GM20000 (cell line): ENCODE measurements around the gene TWIST2.

Experiments used
- DNase-seq: peaks from one replicate; pipeline ENCODE4 v3.0.0; 2012; ENCODE audit warnings: low spot score
- TF ChIP-seq, protein P1 (sequence below): IDR thresholded peaks from 2 replicates; pipeline ENCODE4 v1.5.1; 2012; ENCODE audit warnings: mild to moderate bottlenecking, control low read depth; ENCODE audit errors: extremely low read depth, missing control alignments

The TWIST2 gene

DNA sequence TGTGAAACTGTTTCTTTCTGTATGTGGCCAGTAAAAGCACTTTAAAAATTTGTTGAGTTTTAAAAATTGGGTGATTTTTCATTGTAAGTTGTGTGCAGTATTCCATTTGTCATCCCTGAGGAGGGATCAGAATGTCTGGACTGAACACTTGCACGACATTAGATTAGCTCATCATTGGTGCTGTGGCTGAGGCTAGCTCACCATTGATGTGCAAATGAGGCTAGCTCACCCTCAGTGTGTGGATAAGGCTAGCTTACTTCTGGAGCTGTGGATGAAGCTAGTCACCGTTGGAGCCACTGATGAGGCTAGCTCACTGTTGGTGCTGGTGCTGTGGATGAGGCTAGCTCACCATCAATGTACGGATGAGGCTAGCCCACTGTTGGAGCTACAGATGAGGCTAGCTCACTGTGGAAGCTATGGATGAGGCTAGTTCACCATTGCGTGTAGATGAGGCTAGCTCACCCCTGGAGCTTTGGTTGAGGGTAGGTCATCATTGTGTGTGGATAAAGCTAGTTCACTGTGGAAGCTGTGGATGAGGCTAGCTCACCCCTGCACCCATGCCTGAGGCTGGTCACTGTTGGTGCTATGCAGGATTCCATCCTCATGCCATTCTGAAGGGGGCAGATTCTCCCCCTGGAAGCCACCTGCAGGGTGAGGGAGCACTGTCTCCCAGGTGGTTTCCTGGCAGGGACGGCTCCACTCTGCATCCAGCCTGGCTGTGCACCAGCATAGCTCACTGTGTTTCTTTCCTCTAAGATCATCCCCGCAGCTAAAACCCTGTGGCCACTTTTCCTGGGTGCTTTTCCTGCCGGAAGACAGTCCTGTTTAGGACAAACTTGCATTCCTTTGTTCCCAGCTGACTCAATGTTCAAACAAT, 101.1 kb downstream of the TWIST2 start:
- TF ChIP-seq, protein P1, sequence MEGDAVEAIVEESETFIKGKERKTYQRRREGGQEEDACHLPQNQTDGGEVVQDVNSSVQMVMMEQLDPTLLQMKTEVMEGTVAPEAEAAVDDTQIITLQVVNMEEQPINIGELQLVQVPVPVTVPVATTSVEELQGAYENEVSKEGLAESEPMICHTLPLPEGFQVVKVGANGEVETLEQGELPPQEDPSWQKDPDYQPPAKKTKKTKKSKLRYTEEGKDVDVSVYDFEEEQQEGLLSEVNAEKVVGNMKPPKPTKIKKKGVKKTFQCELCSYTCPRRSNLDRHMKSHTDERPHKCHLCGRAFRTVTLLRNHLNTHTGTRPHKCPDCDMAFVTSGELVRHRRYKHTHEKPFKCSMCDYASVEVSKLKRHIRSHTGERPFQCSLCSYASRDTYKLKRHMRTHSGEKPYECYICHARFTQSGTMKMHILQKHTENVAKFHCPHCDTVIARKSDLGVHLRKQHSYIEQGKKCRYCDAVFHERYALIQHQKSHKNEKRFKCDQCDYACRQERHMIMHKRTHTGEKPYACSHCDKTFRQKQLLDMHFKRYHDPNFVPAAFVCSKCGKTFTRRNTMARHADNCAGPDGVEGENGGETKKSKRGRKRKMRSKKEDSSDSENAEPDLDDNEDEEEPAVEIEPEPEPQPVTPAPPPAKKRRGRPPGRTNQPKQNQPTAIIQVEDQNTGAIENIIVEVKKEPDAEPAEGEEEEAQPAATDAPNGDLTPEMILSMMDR: no peak
- no peak for DNase-seq

DNA sequence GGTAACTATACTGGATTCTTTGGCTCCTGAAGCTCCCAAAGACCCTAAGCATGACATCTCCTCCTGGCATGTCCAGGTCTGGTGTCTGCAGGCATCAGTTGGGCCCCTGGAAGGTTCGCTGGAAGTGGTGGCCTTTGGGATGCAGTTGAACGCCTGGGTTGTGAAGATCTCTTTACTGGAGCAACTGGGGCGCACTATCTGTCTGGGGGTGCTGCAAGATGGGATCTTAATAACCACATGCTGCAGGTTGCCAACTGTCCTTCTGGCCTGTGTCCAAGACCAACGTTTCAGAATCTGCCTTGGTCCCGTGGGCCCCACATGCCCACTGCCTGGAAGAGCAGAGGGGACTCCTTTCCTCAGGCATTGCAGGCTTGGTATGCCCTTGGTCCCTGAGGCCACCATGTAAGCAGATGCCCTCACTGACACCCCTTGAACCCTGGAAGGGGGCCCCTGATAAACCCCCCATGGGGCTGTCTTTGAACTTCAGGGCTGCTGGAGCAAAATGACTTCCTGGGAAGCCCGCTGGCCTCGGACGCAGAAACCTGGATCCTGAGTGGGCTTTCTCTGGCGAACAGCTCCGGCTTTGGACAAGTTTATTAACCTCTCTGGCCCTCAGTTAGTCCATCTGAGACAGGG, 101.9 kb downstream of the TWIST2 start:
- TF ChIP-seq, protein P1: no peak
- no peak for DNase-seq

DNA sequence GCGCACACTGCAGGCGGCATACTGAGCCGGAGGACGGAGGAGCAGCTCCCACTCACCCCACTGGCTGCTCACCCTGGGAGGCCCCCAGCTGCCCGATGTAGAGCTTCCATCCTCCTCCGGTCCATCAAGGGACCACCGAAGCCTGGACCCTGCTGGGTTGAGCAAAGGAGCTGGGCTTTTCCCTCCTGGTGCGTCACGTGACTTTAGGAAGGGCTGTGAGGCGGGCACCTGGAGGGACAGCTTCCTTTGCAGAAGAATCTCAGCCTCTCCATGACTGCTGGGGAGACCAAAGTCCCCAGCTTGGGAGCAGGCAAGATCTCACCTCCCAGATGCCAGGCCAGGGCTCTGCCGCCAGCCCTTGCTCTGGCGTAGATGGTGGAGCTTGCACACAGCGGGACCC, 102.7 kb downstream of the TWIST2 start:
- DNase-seq: no peak
- TF ChIP-seq, protein P1: no peak

DNA sequence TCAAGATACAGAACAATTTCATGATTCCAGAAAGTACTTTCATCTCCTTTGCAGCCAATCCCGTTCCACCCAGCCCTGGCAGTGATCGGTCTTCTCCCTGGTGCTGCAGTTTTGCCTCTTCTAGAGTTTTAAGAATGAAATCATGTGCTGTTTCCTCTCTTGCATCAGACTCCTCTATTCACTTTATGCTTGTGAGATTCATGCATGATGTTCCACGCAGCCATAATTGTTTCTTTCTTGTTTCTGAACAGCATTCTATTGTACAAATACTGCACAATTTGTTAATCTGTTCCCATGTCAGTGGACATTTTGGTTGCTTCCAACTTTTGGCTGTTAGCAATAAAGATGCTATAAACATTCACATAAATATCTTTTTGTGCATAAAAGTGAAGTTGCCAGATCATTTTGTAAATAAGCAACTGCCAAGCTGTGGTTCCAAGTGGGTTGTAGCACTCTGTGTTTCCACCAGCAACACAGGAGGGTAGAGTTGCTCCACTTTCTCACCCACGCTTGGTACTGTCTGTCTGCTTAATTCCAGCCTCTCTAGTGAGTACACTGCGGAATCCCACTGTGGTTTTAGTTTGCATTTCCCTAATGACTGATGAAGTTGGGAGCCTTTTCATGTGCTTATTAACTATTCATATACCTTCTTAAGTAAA, 104.5 kb downstream of the TWIST2 start:
- TF ChIP-seq, protein P1: no peak
- DNase-seq: no peak

DNA sequence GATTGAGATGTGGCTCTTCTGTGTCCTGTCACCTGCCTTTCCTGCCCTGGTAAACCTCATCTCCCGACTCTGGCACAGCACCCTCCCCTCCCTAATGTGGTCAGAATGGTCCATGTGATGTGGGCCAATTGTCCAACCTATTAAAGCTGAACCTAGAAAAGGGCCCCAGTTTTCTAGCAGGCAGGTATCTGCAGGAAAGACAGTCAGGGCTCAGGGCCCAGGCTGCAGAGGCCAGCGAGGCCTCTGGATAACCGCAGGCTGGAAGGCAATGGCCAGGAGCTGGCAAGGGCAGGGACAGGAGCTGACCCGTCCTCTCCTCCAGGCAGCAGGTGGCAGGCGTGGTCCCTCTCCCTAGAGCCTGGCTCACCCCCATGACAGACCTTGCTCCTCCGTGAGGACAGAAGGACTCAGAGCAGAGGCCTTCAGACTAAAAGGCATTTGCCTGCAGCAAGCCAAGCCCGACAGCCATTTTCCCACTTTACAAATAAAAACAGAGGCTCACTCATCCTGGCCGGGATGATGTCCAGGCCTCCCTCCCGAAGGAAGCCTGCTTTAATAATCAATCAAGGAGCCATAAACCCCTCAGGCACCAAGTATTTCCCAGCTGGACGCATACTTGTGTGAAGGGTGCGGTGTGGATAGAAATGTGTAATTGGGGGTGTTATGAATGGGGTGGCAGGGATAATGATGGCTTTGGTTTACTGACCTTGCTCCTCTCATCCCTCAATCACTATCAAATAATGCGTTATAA, 107.1 kb downstream of the TWIST2 start:
- TF ChIP-seq, protein P1: no peak

DNA sequence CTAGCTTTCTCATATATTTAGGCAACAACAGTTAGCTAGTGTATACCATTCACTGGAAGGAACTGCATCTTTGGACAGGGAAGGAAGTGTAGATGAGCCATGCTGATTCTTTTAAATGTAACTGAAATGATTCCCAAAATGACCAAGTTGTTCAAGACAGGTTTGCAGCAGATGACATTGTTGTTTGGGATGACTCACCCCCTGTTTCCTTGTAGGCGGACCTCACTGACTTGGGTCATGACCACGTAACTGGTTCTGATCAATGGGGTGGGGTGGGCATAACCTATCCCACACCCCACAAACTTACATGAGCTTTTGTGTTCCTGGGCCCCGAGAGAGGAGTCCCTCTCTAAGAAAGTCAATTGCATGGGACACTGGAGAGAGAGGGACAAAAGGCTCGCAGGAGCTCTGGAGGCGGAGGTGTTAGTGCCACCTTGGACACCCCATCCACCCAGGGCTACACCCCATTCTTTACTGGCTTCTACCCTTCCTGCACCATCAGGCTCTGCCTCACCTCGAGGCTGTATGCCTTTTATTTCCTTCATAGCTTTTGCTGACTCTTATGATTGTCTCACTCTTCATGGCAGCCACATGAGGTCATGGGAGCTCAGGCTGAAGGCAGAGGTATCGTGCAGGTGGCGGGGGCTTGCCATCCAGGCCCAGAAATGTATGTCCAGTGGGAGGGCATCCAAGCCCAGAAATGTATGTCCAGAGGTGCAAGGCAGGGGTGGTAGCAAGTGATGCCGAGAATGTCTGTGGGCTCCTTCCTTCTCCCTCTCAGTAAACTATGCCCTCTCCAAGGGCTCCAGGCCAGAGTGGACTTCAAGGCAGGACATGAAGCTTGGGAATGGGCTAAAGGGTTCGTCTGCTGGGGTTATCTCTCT, 108.0 kb downstream of the TWIST2 start:
- no peak for DNase-seq
- TF ChIP-seq, protein P1: no peak

More for the DNA sequence above, 107.1 kb downstream of the TWIST2 start:
- no peak for DNase-seq
